H9 (cell line): ENCODE data around the gene MIEF2. TPM values are rescaled to one million over a fixed set of nuclear protein-coding genes. Genes with fewer than 3 reads are reported as not detected.

Source experiments
- DNase-seq: peaks from one replicate; pipeline ENCODE4 v3.0.0-alpha.2; 2017
- H2AFZ ChIP-seq: one replicate; pipeline ENCODE4 v1.6.1; 2013; ENCODE audit warnings: mild to moderate bottlenecking, low read length, control low read depth, moderate library complexity
- H2AK5ac ChIP-seq: 2 replicates; pipeline ENCODE4 v1.6.1; 2013; ENCODE audit warnings: low read length, control low read depth, mixed read lengths; ENCODE audit not compliant: insufficient read length
- H2BK120ac ChIP-seq: one replicate; pipeline ENCODE4 v1.6.1; 2013; ENCODE audit warnings: low read depth, mild to moderate bottlenecking, low read length, control low read depth, inconsistent platforms; ENCODE audit not compliant: poor library complexity, severe bottlenecking
- H2BK12ac ChIP-seq: 2 replicates; pipeline ENCODE4 v1.6.1; 2013; ENCODE audit warnings: low read length, control low read depth, mixed read lengths, low read depth; ENCODE audit not compliant: insufficient read length
- H2BK15ac ChIP-seq: 2 replicates; pipeline ENCODE4 v1.6.1; 2013; ENCODE audit warnings: low read depth, low read length, control low read depth
- H2BK20ac ChIP-seq: one replicate; pipeline ENCODE4 v1.6.1; 2013; ENCODE audit warnings: low read depth, mild to moderate bottlenecking, low read length, control low read depth, inconsistent platforms; ENCODE audit not compliant: poor library complexity, severe bottlenecking
- H2BK5ac ChIP-seq: 2 replicates; pipeline ENCODE4 v1.6.1; 2013; ENCODE audit warnings: low read length, control low read depth, mixed read lengths; ENCODE audit not compliant: insufficient read length
- H3K14ac ChIP-seq: 2 replicates; pipeline ENCODE4 v1.6.1; 2013; ENCODE audit warnings: low read length, control low read depth; ENCODE audit not compliant: insufficient read depth
- H3K18ac ChIP-seq: 2 replicates; pipeline ENCODE4 v1.6.1; 2013; ENCODE audit warnings: low read depth, mild to moderate bottlenecking, mixed read lengths, low read length, control low read depth; ENCODE audit not compliant: insufficient read length
- H3K23ac ChIP-seq: 2 replicates; pipeline ENCODE4 v1.6.1; 2013; ENCODE audit warnings: low read length, control low read depth, mixed read lengths, low read depth; ENCODE audit not compliant: insufficient read length
- H3K23me2 ChIP-seq: 2 replicates; pipeline ENCODE4 v1.6.1; 2013; ENCODE audit warnings: low read depth, mild to moderate bottlenecking, mixed read lengths, low read length, control low read depth; ENCODE audit not compliant: insufficient read length, poor library complexity, severe bottlenecking
- H3K27ac ChIP-seq: 2 replicates; pipeline ENCODE4 v1.5.1; 2013; ENCODE audit warnings: low read length, control low read depth, mixed read lengths, low read depth; ENCODE audit not compliant: insufficient read length
- H3K27me3 ChIP-seq: 2 replicates; pipeline ENCODE4 v1.6.1; 2013; ENCODE audit warnings: low read length, control low read depth, inconsistent platforms; ENCODE audit not compliant: insufficient read depth
- H3K4ac ChIP-seq: 2 replicates; pipeline ENCODE4 v1.6.1; 2013; ENCODE audit warnings: low read depth, mild to moderate bottlenecking, control low read depth, inconsistent platforms, low read length, moderate library complexity
- H3K4me1 ChIP-seq: 2 replicates; pipeline ENCODE4 v1.6.1; 2013; ENCODE audit warnings: low read length, control low read depth, inconsistent platforms; ENCODE audit not compliant: insufficient read depth
- H3K4me2 ChIP-seq: 2 replicates; pipeline ENCODE4 v1.6.1; 2013; ENCODE audit warnings: low read length, control low read depth, mixed read lengths; ENCODE audit not compliant: insufficient read length, insufficient read depth
- H3K56ac ChIP-seq: 2 replicates; pipeline ENCODE4 v1.6.1; 2013; ENCODE audit warnings: low read depth, mild to moderate bottlenecking, mixed read lengths, low read length, control low read depth; ENCODE audit not compliant: insufficient read length
- H3K79me1 ChIP-seq: 2 replicates; pipeline ENCODE4 v1.6.1; 2013; ENCODE audit warnings: low read depth, mild to moderate bottlenecking, moderate library complexity, low read length, control low read depth, inconsistent platforms; ENCODE audit not compliant: insufficient read depth, poor library complexity, severe bottlenecking
- H3K79me2 ChIP-seq: 2 replicates; pipeline ENCODE4 v1.6.1; 2013; ENCODE audit warnings: low read length, control low read depth, inconsistent platforms; ENCODE audit not compliant: insufficient read depth
- H3K9ac ChIP-seq: 2 replicates; pipeline ENCODE4 v1.6.1; 2013; ENCODE audit warnings: low read length, control low read depth, mixed read lengths; ENCODE audit not compliant: insufficient read length; ENCODE audit errors: extremely low read depth
- H3K9me3 ChIP-seq: one replicate; pipeline ENCODE4 v1.6.1; 2013; ENCODE audit warnings: low read depth, low read length, inconsistent platforms; ENCODE audit not compliant: control insufficient read depth
- H3T11ph ChIP-seq: one replicate; pipeline ENCODE4 v1.6.1; 2013; ENCODE audit warnings: mild to moderate bottlenecking, low read length, control low read depth, inconsistent platforms
- H4K20me1 ChIP-seq: one replicate; pipeline ENCODE4 v1.6.1; 2013; ENCODE audit not compliant: control insufficient read depth, insufficient read length, insufficient read depth
- H4K5ac ChIP-seq: 2 replicates; pipeline ENCODE4 v1.6.1; 2013; ENCODE audit warnings: low read depth, mild to moderate bottlenecking, mixed read lengths, low read length, control low read depth; ENCODE audit not compliant: insufficient read length
- H4K8ac ChIP-seq: replicated peaks from 2 replicates; pipeline ENCODE4 v1.6.1; 2013; ENCODE audit warnings: low read length, control low read depth, mixed read lengths, low read depth; ENCODE audit not compliant: insufficient read length
- H4K91ac ChIP-seq: 2 replicates; pipeline ENCODE4 v1.6.1; 2013; ENCODE audit warnings: low read depth, mild to moderate bottlenecking, moderate library complexity, mixed read lengths, low read length, control low read depth; ENCODE audit not compliant: insufficient read length
- H3K27ac Mint-ChIP-seq, 3 experiments: 2 replicates in 2 of 3; 3 replicates in 1 of 3; pipeline ENCODE4 v1.8.0; 2020 to 2021; ENCODE audit warnings: mixed read lengths in 3 of 3, mild to moderate bottlenecking in 1 of 3, moderate library complexity in 1 of 3
- H3K27me3 Mint-ChIP-seq: 2 replicates; pipeline ENCODE4 v1.8.0; 2021; ENCODE audit warnings: low read depth, mild to moderate bottlenecking, moderate library complexity, mixed read lengths
- H3K36me3 Mint-ChIP-seq, 3 experiments: 2 replicates in 2 of 3; 3 replicates in 1 of 3; pipeline ENCODE4 v1.8.0; 2020 to 2021; ENCODE audit warnings: low read depth in 3 of 3, mixed read lengths in 3 of 3; ENCODE audit not compliant: insufficient read depth in 1 of 3
- H3K4me1 Mint-ChIP-seq, 2 experiments: 2 replicates each; pipeline ENCODE4 v1.8.0; 2020; ENCODE audit warnings: mixed read lengths in 2 of 2
- H3K4me3 Mint-ChIP-seq, 2 experiments: 2 replicates in 1 of 2; 3 replicates in 1 of 2; pipeline ENCODE4 v1.8.0; 2020 to 2021; ENCODE audit warnings: mild to moderate bottlenecking in 2 of 2, mixed read lengths in 2 of 2, moderate library complexity in 1 of 2
- H3K9me3 Mint-ChIP-seq, 2 experiments: 2 replicates in 1 of 2; 3 replicates in 1 of 2; pipeline ENCODE4 v1.8.0; 2020; ENCODE audit warnings: mild to moderate bottlenecking in 2 of 2, mixed read lengths in 2 of 2, moderate library complexity in 1 of 2
- CTCF ChIP-seq: fragments of 200-600 bp; sonication (generic); conservative IDR thresholded peaks from 3 replicates; pipeline ENCODE4 v1.8.0; 2021; ENCODE audit warnings: antibody characterized with exemption, mild to moderate bottlenecking
- WGBS: extraction: QIAGEN DNeasy Blood & Tissue Kit; methylation state at CpG from one replicate; pipeline ENCODE4 v1.1.7; 2013; ENCODE audit warnings: missing lambda C conversion rate, low lambda C conversion rate, mixed read lengths; ENCODE audit not compliant: insufficient read length; ENCODE audit errors: extremely low coverage; 5-methylcytosine and 5-hydroxymethylcytosine counted together
- total RNA-seq: library from RNA; stranded (reverse); gene quantifications from 2 replicates; pipeline ENCODE4 v1.2.1, GENCODE V29; 2021

MIEF2 gene
- total RNA-seq, 1 experiment from 2014 or later = 10.3 TPM

- no peaks in the 10 kb centered on the region; a peak in 2 of 5 replicates for H3K9me3 Mint-ChIP-seq
- H3K4me1 ChIP-seq = peaks cover 2% of the 10 kb centered on the region; the same call in 1 of the 2 replicates
- H2AK5ac ChIP-seq = no peak overlapping the region
- peaks cover 41% of the 10 kb centered on the region for H3K79me1 ChIP-seq
- no peak overlapping the region for H2BK20ac ChIP-seq
- DNase-seq = no peak
- H3K4ac ChIP-seq = no peak overlapping the region
- H3K18ac ChIP-seq = no peak overlapping the region
- H3K27me3 ChIP-seq = no peaks in the 10 kb centered on the region
- H3K36me3 Mint-ChIP-seq = peaks cover 27 to 57% (median 54%) of the 10 kb centered on the region in 3 experiments; a peak in 6 of 7 replicates
- no peak overlapping the region for H4K5ac ChIP-seq
- no peak for TF ChIP-seq CTCF
- H3K9ac ChIP-seq = peak overlapping the region; percentile 80
- peaks cover 42 to 48% of the 10 kb centered on the region in 2 experiments for H3K4me1 Mint-ChIP-seq
- H3K56ac ChIP-seq = no peak overlapping the region
- peaks cover 40% of the 10 kb centered on the region; the same call in 1 of the 2 replicates for H3K79me2 ChIP-seq
- no peak overlapping the region for H3K23ac ChIP-seq
- H2BK15ac ChIP-seq = no peak overlapping the region
- no peak overlapping the region for H3K27ac ChIP-seq
- H4K91ac ChIP-seq = no peak overlapping the region
- no peak overlapping the region for H2AFZ ChIP-seq
- H2BK5ac ChIP-seq = no peak overlapping the region
- H4K20me1 ChIP-seq = no peaks in the 10 kb centered on the region
- H3K9me3 ChIP-seq = no peaks in the 10 kb centered on the region
- no CpG with 5 or more reads among the region's 18 CpGs for WGBS
- no peak overlapping the region for H2BK12ac ChIP-seq
- no peak overlapping the region for H2BK120ac ChIP-seq
- no peak overlapping the region for H4K8ac ChIP-seq
- peaks cover 15% of the 10 kb centered on the region for H3K23me2 ChIP-seq
- H3K14ac ChIP-seq = peak overlapping the region; percentile 54; the same call in 1 of the 2 replicates
- H3K4me3 Mint-ChIP-seq = peak overlapping the region; percentile 98 to 100
- peak overlapping the region; percentile 100 for H3K4me2 ChIP-seq
- H3K27ac Mint-ChIP-seq = peak overlapping the region; percentile 100
- H3K27me3 Mint-ChIP-seq = no peaks in the 10 kb centered on the region
- H3T11ph ChIP-seq = no peak overlapping the region
Observed at GRCh38 chr17:18315562-18315922, 55.1 kb downstream of the MIEF2 start.
